H9 (cell line): ENCODE data around the gene RPL22L1. TPM values are rescaled to one million over a fixed set of nuclear protein-coding genes. Genes with fewer than 3 reads are reported as not detected.

Source experiments
- DNase-seq: peaks from one replicate; pipeline ENCODE4 v3.0.0-alpha.2; 2017
- H2AFZ ChIP-seq: one replicate; pipeline ENCODE4 v1.6.1; 2013; ENCODE audit warnings: mild to moderate bottlenecking, low read length, control low read depth, moderate library complexity
- H2AK5ac ChIP-seq: 2 replicates; pipeline ENCODE4 v1.6.1; 2013; ENCODE audit warnings: low read length, control low read depth, mixed read lengths; ENCODE audit not compliant: insufficient read length
- H2BK120ac ChIP-seq: one replicate; pipeline ENCODE4 v1.6.1; 2013; ENCODE audit warnings: low read depth, mild to moderate bottlenecking, low read length, control low read depth, inconsistent platforms; ENCODE audit not compliant: poor library complexity, severe bottlenecking
- H2BK12ac ChIP-seq: 2 replicates; pipeline ENCODE4 v1.6.1; 2013; ENCODE audit warnings: low read length, control low read depth, mixed read lengths, low read depth; ENCODE audit not compliant: insufficient read length
- H2BK15ac ChIP-seq: 2 replicates; pipeline ENCODE4 v1.6.1; 2013; ENCODE audit warnings: low read depth, low read length, control low read depth
- H2BK20ac ChIP-seq: one replicate; pipeline ENCODE4 v1.6.1; 2013; ENCODE audit warnings: low read depth, mild to moderate bottlenecking, low read length, control low read depth, inconsistent platforms; ENCODE audit not compliant: poor library complexity, severe bottlenecking
- H2BK5ac ChIP-seq: 2 replicates; pipeline ENCODE4 v1.6.1; 2013; ENCODE audit warnings: low read length, control low read depth, mixed read lengths; ENCODE audit not compliant: insufficient read length
- H3K14ac ChIP-seq: 2 replicates; pipeline ENCODE4 v1.6.1; 2013; ENCODE audit warnings: low read length, control low read depth; ENCODE audit not compliant: insufficient read depth
- H3K18ac ChIP-seq: 2 replicates; pipeline ENCODE4 v1.6.1; 2013; ENCODE audit warnings: low read depth, mild to moderate bottlenecking, mixed read lengths, low read length, control low read depth; ENCODE audit not compliant: insufficient read length
- H3K23ac ChIP-seq: 2 replicates; pipeline ENCODE4 v1.6.1; 2013; ENCODE audit warnings: low read length, control low read depth, mixed read lengths, low read depth; ENCODE audit not compliant: insufficient read length
- H3K23me2 ChIP-seq: 2 replicates; pipeline ENCODE4 v1.6.1; 2013; ENCODE audit warnings: low read depth, mild to moderate bottlenecking, mixed read lengths, low read length, control low read depth; ENCODE audit not compliant: insufficient read length, poor library complexity, severe bottlenecking
- H3K27ac ChIP-seq: 2 replicates; pipeline ENCODE4 v1.5.1; 2013; ENCODE audit warnings: low read length, control low read depth, mixed read lengths, low read depth; ENCODE audit not compliant: insufficient read length
- H3K27me3 ChIP-seq: 2 replicates; pipeline ENCODE4 v1.6.1; 2013; ENCODE audit warnings: low read length, control low read depth, inconsistent platforms; ENCODE audit not compliant: insufficient read depth
- H3K4ac ChIP-seq: 2 replicates; pipeline ENCODE4 v1.6.1; 2013; ENCODE audit warnings: low read depth, mild to moderate bottlenecking, control low read depth, inconsistent platforms, low read length, moderate library complexity
- H3K4me1 ChIP-seq: 2 replicates; pipeline ENCODE4 v1.6.1; 2013; ENCODE audit warnings: low read length, control low read depth, inconsistent platforms; ENCODE audit not compliant: insufficient read depth
- H3K4me2 ChIP-seq: 2 replicates; pipeline ENCODE4 v1.6.1; 2013; ENCODE audit warnings: low read length, control low read depth, mixed read lengths; ENCODE audit not compliant: insufficient read length, insufficient read depth
- H3K56ac ChIP-seq: 2 replicates; pipeline ENCODE4 v1.6.1; 2013; ENCODE audit warnings: low read depth, mild to moderate bottlenecking, mixed read lengths, low read length, control low read depth; ENCODE audit not compliant: insufficient read length
- H3K79me1 ChIP-seq: 2 replicates; pipeline ENCODE4 v1.6.1; 2013; ENCODE audit warnings: low read depth, mild to moderate bottlenecking, moderate library complexity, low read length, control low read depth, inconsistent platforms; ENCODE audit not compliant: insufficient read depth, poor library complexity, severe bottlenecking
- H3K79me2 ChIP-seq: 2 replicates; pipeline ENCODE4 v1.6.1; 2013; ENCODE audit warnings: low read length, control low read depth, inconsistent platforms; ENCODE audit not compliant: insufficient read depth
- H3K9ac ChIP-seq: 2 replicates; pipeline ENCODE4 v1.6.1; 2013; ENCODE audit warnings: low read length, control low read depth, mixed read lengths; ENCODE audit not compliant: insufficient read length; ENCODE audit errors: extremely low read depth
- H3K9me3 ChIP-seq: one replicate; pipeline ENCODE4 v1.6.1; 2013; ENCODE audit warnings: low read depth, low read length, inconsistent platforms; ENCODE audit not compliant: control insufficient read depth
- H3T11ph ChIP-seq: one replicate; pipeline ENCODE4 v1.6.1; 2013; ENCODE audit warnings: mild to moderate bottlenecking, low read length, control low read depth, inconsistent platforms
- H4K20me1 ChIP-seq: one replicate; pipeline ENCODE4 v1.6.1; 2013; ENCODE audit not compliant: control insufficient read depth, insufficient read length, insufficient read depth
- H4K5ac ChIP-seq: 2 replicates; pipeline ENCODE4 v1.6.1; 2013; ENCODE audit warnings: low read depth, mild to moderate bottlenecking, mixed read lengths, low read length, control low read depth; ENCODE audit not compliant: insufficient read length
- H4K8ac ChIP-seq: replicated peaks from 2 replicates; pipeline ENCODE4 v1.6.1; 2013; ENCODE audit warnings: low read length, control low read depth, mixed read lengths, low read depth; ENCODE audit not compliant: insufficient read length
- H4K91ac ChIP-seq: 2 replicates; pipeline ENCODE4 v1.6.1; 2013; ENCODE audit warnings: low read depth, mild to moderate bottlenecking, moderate library complexity, mixed read lengths, low read length, control low read depth; ENCODE audit not compliant: insufficient read length
- H3K27ac Mint-ChIP-seq, 3 experiments: 2 replicates in 2 of 3; 3 replicates in 1 of 3; pipeline ENCODE4 v1.8.0; 2020 to 2021; ENCODE audit warnings: mixed read lengths in 3 of 3, mild to moderate bottlenecking in 1 of 3, moderate library complexity in 1 of 3
- H3K27me3 Mint-ChIP-seq: 2 replicates; pipeline ENCODE4 v1.8.0; 2021; ENCODE audit warnings: low read depth, mild to moderate bottlenecking, moderate library complexity, mixed read lengths
- H3K36me3 Mint-ChIP-seq, 3 experiments: 2 replicates in 2 of 3; 3 replicates in 1 of 3; pipeline ENCODE4 v1.8.0; 2020 to 2021; ENCODE audit warnings: low read depth in 3 of 3, mixed read lengths in 3 of 3; ENCODE audit not compliant: insufficient read depth in 1 of 3
- H3K4me1 Mint-ChIP-seq, 2 experiments: 2 replicates each; pipeline ENCODE4 v1.8.0; 2020; ENCODE audit warnings: mixed read lengths in 2 of 2
- H3K4me3 Mint-ChIP-seq, 2 experiments: 2 replicates in 1 of 2; 3 replicates in 1 of 2; pipeline ENCODE4 v1.8.0; 2020 to 2021; ENCODE audit warnings: mild to moderate bottlenecking in 2 of 2, mixed read lengths in 2 of 2, moderate library complexity in 1 of 2
- H3K9me3 Mint-ChIP-seq, 2 experiments: 2 replicates in 1 of 2; 3 replicates in 1 of 2; pipeline ENCODE4 v1.8.0; 2020; ENCODE audit warnings: mild to moderate bottlenecking in 2 of 2, mixed read lengths in 2 of 2, moderate library complexity in 1 of 2
- CTCF ChIP-seq: fragments of 200-600 bp; sonication (generic); conservative IDR thresholded peaks from 3 replicates; pipeline ENCODE4 v1.8.0; 2021; ENCODE audit warnings: antibody characterized with exemption, mild to moderate bottlenecking
- WGBS: extraction: QIAGEN DNeasy Blood & Tissue Kit; methylation state at CpG from one replicate; pipeline ENCODE4 v1.1.7; 2013; ENCODE audit warnings: missing lambda C conversion rate, low lambda C conversion rate, mixed read lengths; ENCODE audit not compliant: insufficient read length; ENCODE audit errors: extremely low coverage; 5-methylcytosine and 5-hydroxymethylcytosine counted together
- total RNA-seq: library from RNA; stranded (reverse); gene quantifications from 2 replicates; pipeline ENCODE4 v1.2.1, GENCODE V29; 2021

Gene RPL22L1
- total RNA-seq, 1 experiment from 2014 or later, result 100 TPM

- Histone ChIP-seq H3K27ac (no peak overlapping the region), H3K18ac (no peak overlapping the region), H3K23ac (no peak overlapping the region), H4K20me1 (no peaks in the 10 kb centered on the region), H3K4me2 (no peak overlapping the region), H4K5ac (no peak overlapping the region), H2BK120ac (no peak overlapping the region), H3K9ac (no peak overlapping the region), H3T11ph (no peak overlapping the region), H3K79me2 (no peaks in the 10 kb centered on the region), H2BK5ac (no peak overlapping the region), H3K27me3 (no peaks in the 10 kb centered on the region), H3K79me1 (no peaks in the 10 kb centered on the region), H2AK5ac (no peak overlapping the region), H4K8ac (no peak overlapping the region), H3K23me2 (no peaks in the 10 kb centered on the region), H3K4me1 (no peaks in the 10 kb centered on the region), H2BK12ac (no peak overlapping the region), H3K56ac (no peak overlapping the region), H3K9me3 (no peaks in the 10 kb centered on the region), H3K4ac (no peak overlapping the region), H3K14ac (no peak overlapping the region), H2BK15ac (no peak overlapping the region), H4K91ac (no peak overlapping the region), H2AFZ (no peak overlapping the region), H2BK20ac (no peak overlapping the region)
- Mint-ChIP-seq H3K27me3 (no peaks in the 10 kb centered on the region), H3K9me3 (peaks cover 0 to under 1% of the 10 kb centered on the region in 2 experiments; a peak in 1 of 5 replicates), H3K4me3 (no peak overlapping the region), H3K36me3 (peaks cover under 1 to 2% (median 1%) of the 10 kb centered on the region in 3 experiments; a peak in 5 of 7 replicates), H3K4me1 (peaks cover 0 to under 1% of the 10 kb centered on the region in 2 experiments; a peak in 2 of 4 replicates), H3K27ac (no peak overlapping the region)
- no peak for DNase-seq
- TF ChIP-seq CTCF, result no peak
- no CpG with 5 or more reads among the region's 1 CpG for WGBS
These were observed 19.6 kb upstream of the RPL22L1 start for GRCh38 chr3:170889630-170890029.
